Skeletal muscle cell (primary cell): ENCODE data around the gene DOK7.
"Not testable (repeated sequence)": the region's sequence is repeated elsewhere in the genome, so short reads cannot be mapped to it uniquely, and the experiment has no call there.

Experiments
- DNase-seq: peaks from one replicate; pipeline ENCODE4 v3.0.0-alpha.2; 2010; ENCODE audit warnings: low read depth
- H3K4me3 ChIP-seq: 2 replicates; pipeline ENCODE4 v1.5.1; 2011; ENCODE audit warnings: low read depth, mild to moderate bottlenecking, control low read depth, low read length, moderate library complexity

The DOK7 gene

DNA sequence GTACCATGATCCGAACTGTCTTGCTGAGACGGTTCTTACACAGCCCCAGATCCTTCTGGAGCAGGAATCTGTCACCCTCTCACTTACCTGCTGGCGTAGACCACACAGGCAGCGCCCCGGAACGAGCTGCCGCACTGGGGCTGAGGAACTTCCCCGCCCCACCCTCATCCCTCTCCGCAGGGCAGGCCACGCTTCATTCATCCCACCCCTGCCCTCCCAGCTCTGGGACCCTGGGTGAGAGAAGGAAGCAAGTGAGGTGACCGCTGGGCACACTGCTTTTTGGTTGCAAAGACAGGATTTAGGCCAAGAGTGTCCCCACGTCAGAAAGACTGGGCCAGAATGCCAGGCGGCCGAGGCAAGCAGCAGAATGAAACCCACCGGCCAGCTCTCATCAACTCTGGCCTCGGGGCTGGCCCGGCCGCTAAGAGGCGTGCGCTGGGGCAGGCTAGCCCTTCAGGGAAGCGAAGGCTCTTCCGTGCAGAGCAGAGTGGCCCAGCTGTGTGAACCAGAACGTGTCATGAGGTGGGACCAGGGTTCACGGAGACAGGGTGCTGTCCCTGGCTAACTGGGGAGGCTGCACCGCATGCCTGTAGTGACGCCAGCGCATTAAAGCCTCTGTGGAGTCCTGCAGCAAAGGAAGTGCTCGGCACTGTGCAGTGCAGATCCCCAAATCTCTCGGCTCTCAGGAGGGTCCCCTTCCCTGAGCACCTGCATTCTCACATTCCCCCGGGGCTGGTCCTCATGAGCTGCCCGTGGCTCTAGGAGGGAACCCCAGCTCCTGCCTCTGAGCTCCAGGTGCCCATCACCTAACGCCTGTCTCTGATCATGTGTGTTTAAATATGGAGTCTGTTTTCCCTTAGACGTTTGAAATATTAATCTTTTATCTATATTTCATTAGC is 62.7 kb downstream of the DOK7 start:
- DNase-seq: no peak
- no peak overlapping the region for H3K4me3 ChIP-seq

DNA sequence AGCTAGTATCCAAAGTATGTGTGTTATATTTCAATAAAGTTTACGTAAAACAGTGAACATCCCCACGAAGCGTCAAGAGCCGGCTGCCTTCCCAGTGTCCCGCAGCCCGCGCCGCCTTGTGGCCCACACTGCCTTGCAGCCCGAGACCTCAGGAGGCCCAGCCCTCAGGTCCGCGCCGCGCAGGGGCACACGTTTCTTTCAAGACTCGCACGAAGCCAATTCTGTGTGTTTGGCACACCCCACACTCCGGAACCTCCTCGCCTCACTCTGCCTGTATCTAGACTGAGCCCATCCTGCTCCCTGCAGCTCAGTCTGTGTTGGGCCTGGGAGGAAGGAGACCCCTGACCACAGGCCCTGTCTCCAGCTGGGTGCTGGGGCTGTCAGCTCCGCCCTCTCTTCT is 63.4 kb downstream of the DOK7 start:
- H3K4me3 ChIP-seq: no peak overlapping the region

DNA sequence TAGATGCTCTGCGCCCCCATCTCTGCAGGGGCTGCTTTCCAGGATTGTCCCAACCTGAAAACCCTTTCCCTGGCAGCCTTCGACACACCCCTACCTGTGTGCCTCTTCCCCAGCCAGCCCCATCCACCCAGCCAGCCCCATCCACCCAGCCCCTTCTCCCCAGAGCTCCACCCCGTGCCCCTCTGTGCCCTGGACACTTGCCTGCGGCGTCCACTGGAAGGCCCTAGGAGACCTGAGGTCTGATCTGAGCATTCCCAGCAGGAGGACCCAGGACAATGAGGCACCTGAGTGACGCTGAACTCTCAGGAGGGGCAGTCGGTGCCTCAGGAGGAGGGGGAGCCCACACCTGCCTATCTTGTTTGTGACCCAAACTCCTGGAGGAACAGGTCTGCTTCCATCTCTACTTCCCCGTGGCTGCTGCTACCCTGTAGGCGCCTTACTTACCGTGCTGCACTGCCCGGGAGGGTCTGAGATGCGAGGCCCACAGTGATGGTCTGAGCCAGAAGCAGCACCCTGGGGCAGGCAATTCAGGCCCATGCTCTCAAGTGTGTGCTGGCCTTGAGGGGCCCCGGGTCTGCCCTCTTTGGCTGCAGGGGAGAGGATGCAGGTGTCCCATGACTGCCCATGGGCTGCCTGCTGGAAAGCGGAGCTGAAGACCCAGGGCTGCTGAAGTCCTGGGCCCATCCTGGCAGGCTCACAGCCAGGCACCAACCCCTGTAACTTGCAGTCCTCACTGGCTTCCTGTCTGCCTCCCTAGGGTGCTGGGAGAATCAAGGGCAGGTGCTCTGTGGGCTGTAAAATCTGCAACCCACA is 64.2 kb downstream of the DOK7 start:
- DNase-seq: no peak
- no peak overlapping the region for H3K4me3 ChIP-seq

More for the DNA sequence above, 63.4 kb downstream of the DOK7 start:
- DNase-seq: no peak

DNA sequence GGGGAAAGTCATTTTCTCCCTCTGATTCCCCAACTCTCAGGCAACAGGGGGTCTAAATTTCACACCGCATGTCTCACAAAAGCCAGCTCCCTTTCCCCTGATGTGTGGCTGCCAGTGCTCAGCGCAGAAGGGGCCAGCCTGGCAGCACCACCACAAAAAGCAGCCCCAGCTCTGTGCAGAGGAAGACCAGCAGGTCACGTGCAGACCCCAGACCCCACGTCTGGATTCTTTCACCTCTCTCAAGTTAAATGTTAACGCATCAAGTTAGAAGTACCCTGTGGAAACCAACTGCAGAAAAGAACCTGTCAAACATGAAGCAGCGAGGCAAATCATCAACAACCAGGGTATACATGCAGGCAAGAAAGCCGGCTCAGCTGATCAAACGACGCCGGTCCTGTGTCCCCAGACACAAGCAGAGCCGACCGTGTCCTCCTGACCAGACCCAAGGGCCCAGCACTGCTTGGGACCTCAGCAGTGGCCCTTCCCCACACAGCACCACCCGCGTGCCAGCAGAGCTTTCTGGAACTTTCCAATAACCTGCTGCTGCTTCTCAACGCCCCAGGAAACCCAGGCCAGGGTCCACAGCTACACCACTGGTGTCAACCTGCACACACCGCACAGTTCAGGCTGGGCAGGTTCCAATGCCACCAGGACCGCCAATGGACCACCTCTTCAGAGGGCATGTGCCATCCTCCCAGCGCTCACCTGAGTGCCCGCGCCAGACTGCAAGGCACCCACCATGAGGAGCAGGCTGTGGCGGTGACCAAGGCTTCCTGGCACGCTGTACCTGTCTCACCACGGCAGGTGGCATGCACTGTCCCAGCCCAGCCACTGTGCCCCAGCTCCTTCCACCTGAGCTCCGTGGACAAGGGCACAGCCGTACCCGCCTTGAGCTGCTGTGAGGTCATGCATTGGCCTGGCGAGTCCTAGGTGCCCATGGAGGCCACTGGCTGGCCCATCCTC is 65.1 kb downstream of the DOK7 start:
- H3K4me3 ChIP-seq: no peak overlapping the region
- DNase-seq: no peak

DNA sequence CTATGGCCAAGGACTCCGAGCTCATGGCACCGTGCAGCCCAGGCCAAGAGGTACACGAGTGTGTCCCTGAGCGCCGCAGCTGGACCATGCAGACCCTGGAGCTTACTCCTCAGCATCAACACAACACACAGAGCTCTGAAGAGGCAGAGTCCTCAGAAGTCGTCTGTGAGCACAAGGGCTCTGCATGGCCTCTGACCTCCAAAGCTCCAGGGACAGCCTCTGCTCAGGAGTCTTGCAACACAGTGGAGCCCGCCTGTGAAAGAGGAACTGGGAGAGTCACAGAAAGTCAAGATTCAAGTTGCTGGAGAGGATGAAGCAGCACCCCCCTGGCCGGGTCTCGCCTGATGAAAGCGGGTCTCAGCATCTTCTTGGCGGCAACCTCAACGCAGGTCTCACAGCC is 66.3 kb downstream of the DOK7 start:
- no peak overlapping the region for H3K4me3 ChIP-seq
- DNase-seq: no peak

DNA sequence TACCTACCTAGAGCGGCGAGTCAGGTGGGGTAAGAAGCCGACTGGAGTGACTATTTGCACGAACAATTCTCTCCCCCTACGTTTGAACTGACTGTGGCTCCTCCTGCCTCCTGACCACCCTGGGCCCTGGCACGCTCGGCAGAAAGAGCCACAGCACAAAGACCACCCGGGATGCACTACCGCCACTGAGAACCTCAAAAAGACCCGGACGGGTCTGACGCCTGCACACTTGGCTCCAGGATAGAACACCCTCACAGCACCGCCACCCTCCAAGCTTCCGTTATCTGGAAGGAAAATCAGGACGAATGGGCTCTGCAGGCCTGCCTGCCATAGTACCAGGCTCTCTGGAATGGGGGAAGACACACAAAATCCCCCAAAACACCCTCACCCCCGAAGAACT is 66.9 kb downstream of the DOK7 start:
- H3K4me3 ChIP-seq: no peak overlapping the region
- DNase-seq: no peak

DNA sequence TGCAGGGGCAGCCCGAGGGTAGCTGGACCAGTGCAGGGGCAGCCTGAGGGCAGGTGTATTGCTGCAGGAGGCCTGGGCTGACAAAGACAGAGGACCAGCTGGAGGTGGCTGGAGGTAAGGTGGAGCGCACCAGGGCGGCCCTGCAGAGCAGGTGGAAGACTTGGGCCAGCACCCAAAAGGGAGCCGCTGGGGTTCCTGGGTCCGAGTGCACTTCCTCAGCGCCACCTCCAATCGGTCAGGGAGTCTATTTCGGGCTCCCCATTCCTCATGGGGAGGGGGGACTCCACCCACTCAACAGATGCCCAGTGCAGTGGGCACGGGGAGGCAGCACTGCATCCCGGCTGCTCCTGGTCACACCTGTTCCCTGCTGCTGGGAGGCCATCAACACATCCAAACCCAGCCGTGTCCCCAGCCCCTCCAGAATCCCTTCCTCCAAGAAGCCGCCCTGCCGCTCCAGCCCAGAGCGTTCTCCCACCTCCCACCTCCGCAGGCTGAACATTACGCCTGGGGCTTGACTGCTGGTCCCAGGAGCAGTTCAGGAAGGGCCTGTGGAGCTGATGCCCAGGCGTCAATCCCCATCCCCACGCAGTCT is 67.7 kb downstream of the DOK7 start:
- no peak for DNase-seq
- peak overlapping the region; percentile 85 for H3K4me3 ChIP-seq

DNA sequence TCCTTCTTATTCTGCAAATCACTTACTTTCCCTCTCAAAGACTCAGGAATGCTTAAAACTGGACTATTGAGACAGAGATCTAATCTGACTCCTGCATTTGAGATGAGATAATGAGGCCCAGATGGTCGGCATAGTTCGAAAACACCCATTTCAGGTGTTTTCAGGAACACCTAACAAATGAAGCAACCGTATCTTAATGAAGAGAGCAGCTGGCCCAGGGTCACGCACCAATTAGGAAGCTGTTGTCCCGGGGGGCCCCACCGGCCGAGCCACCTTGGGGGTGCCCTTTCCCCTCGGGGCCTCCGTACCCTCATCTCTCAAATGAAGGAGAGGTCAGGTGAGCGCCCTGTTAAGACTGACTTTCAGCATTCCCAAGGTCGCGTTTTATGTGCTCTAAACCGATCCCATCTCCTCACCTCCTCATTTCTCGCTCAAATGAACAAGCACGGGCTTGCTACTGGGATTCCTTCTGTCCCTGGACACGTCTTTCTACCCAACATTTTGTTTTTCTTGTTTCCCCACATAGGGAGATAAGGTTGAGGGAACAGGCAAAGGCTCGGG is 68.3 kb downstream of the DOK7 start:
- no peak for DNase-seq
- peak overlapping the region; percentile 85 for H3K4me3 ChIP-seq

DNA sequence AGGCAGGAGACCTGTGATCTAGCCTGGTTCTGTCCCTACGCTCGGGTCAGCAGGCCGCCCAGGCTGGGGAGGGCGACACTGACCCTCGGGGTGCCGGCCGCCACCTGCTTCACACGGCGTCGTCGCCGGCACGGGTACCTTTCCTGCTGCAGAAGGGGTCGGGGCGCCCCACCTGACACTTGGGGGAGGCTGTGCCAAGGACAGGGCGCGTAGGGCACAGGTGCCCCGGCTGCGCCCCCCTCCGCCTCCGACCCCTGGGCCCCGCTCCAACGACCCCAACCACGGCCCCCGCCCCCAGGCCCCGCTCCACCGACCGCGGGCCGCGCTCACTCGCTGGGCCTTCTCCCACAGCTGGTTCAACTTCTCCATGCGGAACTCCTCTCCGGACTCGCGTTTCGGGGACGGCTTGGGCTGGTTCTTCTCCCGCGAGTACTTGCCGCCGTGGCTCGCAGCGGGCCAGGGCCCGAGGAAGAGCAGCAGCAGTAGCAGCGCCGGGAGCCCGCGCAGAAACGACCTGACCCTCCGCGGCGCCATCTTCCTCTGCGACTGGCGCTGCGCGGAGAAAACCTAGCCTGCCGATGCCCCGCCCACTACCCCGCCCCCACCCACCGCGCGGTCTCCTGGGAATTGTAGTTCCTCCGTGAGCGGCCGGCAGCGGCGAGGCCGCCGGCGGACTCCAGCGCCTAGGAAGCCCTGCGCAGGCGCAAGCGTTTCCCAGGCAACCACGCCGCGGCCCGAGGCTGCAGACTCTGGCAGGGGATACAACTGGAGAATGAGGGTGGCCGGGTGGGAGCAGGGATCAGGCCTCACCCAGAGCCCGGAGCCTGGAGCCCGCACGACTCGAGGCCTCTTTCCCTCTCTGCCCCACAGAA is 69.0 kb downstream of the DOK7 start, which contains the start of gene LRPAP1:
TSS of gene LRPAP1 (minus strand) at position 544 of the 872 bp plus-strand sequence. CDS start at position 534, 10 bp downstream.
- DNase-seq: peak; percentile 49
- peak within 1 kb of the TSS; percentile 85 for H3K4me3 ChIP-seq

DNA sequence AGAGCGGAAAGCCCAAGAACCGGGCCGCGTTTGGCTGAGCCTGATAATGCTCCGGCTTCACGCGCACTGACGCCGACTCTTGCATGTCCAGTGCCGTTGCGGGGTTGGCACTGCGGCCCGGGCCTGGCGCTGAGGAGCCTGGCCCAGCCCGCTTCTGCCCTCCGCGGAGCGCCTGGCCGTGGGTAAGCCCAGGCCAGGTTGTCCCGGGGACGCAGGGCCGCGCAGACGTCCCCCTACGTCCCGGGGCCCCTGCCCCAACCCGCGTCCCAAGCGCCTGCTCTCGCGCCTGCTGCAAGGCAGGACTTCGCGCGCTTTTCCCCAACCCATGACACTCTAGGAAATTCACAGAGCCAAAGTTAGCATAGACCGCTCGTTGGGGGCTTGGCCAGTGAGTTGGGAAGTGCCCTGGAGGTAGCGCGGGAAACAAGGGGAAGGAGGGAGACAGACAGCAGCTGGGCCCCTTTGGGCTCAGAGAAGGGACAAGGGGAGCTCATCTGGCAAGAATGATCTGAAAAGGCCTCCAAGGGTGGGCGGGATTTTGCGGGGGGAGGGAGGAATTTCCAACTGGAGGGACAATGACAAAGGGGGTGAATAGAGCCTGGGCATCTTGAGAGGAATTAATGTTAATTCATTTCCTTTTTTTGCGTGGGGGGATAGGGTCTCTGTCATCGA is 69.8 kb downstream of the DOK7 start:
- peak overlapping the region; percentile 85 for H3K4me3 ChIP-seq
- no peak for DNase-seq

DNA sequence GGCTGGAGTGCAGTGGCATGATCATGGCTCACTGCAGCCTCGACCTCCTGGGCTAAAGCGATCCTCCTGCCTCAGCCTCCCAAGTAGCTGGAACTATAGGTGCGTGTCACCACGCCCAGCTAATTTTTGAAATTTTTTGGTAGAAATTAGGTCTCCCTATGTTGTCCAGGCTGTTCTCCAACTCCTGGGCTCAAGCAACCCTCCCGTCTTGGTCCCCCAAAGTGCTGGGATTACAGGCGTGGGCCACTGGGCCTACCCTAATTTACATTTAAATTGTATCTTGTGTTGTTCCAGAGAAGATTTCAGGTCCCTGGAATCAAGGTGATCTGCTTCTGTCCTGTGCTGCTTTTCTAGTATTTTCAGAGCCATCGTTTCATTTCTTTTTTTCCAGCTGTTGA is 70.3 kb downstream of the DOK7 start:
- DNase-seq: no peak
- H3K4me3 ChIP-seq: no peak overlapping the region

DNA sequence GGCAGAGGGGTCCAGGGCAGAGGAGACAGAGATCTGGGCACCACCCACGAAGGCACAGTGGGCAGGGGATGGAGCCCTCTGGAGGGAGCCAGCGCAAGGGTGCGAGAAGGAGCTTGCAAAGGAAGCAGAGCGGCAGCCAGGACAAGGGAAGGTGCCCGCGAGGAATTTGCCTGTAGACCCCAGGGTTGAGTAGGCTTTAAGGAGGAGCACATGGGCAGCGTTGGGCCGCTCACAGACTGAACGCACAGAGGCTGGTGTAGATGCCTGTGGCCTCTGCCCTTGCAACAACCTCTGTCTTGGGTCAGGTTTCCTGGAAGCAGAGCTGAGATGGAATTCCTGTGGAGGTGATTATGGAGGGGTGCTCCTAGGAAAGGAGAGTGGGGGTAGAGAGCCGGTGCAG is 72.7 kb downstream of the DOK7 start:
- DNase-seq, H3K4me3 ChIP-seq: not testable (repeated sequence)

DNA sequence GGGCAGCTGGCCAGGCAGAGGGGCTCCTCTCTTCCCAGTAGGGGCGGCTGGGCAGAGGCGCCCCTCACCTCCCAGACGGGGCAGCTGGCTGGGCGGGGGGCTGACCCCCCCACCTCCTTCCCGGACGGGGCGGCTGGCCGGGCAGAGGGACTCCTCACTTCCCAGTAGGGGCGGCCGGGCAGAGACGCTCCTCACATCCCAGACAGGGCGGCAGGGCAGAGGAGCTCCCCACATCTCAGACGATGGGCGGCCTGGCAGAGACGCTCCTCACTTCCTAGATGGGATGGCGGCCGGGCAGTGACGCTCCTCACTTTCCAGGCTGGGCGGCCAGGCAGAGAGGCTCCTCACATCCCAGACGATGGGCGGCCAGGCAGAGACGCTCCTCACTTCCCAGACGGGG is 75.8 kb downstream of the DOK7 start:
- not testable (repeated sequence) for H3K4me3 ChIP-seq, DNase-seq

DNA sequence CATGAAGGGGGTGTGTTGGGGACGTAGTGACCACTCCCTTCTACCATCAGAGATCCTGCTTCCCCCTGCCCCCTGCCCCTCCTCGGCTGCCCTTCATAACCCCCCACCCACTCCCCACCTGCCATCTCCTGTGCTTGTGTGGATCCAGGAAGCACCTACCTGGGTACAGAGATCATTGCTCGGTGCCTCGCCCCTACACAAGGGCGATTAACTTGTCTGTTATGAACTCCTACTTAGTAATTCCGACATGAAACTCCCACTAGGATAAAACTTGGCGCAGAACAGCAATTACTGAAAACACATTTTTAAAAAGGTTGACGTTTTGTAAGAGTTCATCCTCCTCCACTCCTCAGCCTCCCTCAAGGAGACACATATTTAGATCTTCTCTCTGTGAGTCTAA is 80.3 kb downstream of the DOK7 start:
- not testable (repeated sequence) for DNase-seq, H3K4me3 ChIP-seq
